Lung microvascular endothelial cell (primary cell): ENCODE data around the gene TRIP6. TPM values are rescaled to one million over a fixed set of nuclear protein-coding genes. Genes with fewer than 3 reads are reported as not detected.

ENCODE experiments used
- DNase-seq, 2 donors: peaks; one replicate each; pipeline versions ENCODE4 v3.0.0 to v3.0.0-alpha.2; 2010; ENCODE audit warnings: low read depth in 2 of 2
- total RNA-seq: library from RNA; depleted of rRNA; stranded (reverse); fragments of >200 nt; gene quantifications from 2 replicates; pipeline ENCODE4 v1.2.1, GENCODE V29; 2014

Gene TRIP6
- total RNA-seq, 1 donor from 2014 or later: 41.3 TPM

- no peak for DNase-seq
Observed at GRCh38 chr7:100873599-100874299, 6.6 kb downstream of the TRIP6 start.

- DNase-seq: no peak
Observed at GRCh38 chr7:100874300-100874576, 7.1 kb downstream of the TRIP6 start.

- peak; percentile 99 for DNase-seq
Observed at GRCh38 chr7:100874577-100875355, 7.6 kb downstream of the TRIP6 start, which contains the start of gene SRRT. Gene SRRT (plus strand): TSS chr7:100875103. CDS start chr7:100875591, 488 bp downstream.

- peak; percentile 32 to 37 for DNase-seq
Observed at GRCh38 chr7:100875356-100875751, 8.2 kb downstream of the TRIP6 start.

- DNase-seq: no peak
Observed at GRCh38 chr7:100878013-100878412, 10.8 kb downstream of the TRIP6 start.

GRCh38 chr7:100878685-100879084, 11.5 kb downstream of the TRIP6 start:
- no peak for DNase-seq

GRCh38 chr7:100879685-100880261, 12.6 kb downstream of the TRIP6 start:
- DNase-seq: no peak

GRCh38 chr7:100880645-100881044, 13.5 kb downstream of the TRIP6 start:
- DNase-seq: no peak

- no peak for DNase-seq
Observed at GRCh38 chr7:100881136-100881535, 13.9 kb downstream of the TRIP6 start.

GRCh38 chr7:100882201-100882600, 15.0 kb downstream of the TRIP6 start:
- no peak for DNase-seq

GRCh38 chr7:100882785-100883526, 15.8 kb downstream of the TRIP6 start:
- no peak for DNase-seq

GRCh38 chr7:100884736-100885439, 17.7 kb downstream of the TRIP6 start:
- DNase-seq: no peak

- no peak for DNase-seq
Observed at GRCh38 chr7:100885440-100886141, 18.4 kb downstream of the TRIP6 start.

GRCh38 chr7:100886142-100886935, 19.2 kb downstream of the TRIP6 start:
- DNase-seq: no peak

GRCh38 chr7:100886936-100887515, 19.8 kb downstream of the TRIP6 start:
- no peak for DNase-seq

- DNase-seq: peak; percentile 54 to 86
Observed at GRCh38 chr7:100887516-100888290, 20.5 kb downstream of the TRIP6 start.

- DNase-seq: no peak
Observed at GRCh38 chr7:100888291-100888987, 21.3 kb downstream of the TRIP6 start.
